Mesodermal cell (in vitro differentiated cells): ENCODE data around the gene ICAM2.
"Not testable (repeated sequence)": the region's sequence is repeated elsewhere in the genome, so short reads cannot be mapped to it uniquely, and the experiment has no call there.

ENCODE experiments used
- H3K27ac ChIP-seq: 2 replicates; pipeline ENCODE4 v1.7.0; 2013; ENCODE audit warnings: mild to moderate bottlenecking, low read depth, low read length, moderate library complexity; ENCODE audit not compliant: severe bottlenecking
- H3K36me3 ChIP-seq: 2 replicates; pipeline ENCODE4 v1.7.1; 2013; ENCODE audit warnings: mild to moderate bottlenecking, low read length, moderate library complexity; ENCODE audit not compliant: control insufficient read depth, insufficient read depth
- H3K4me1 ChIP-seq: one replicate; pipeline ENCODE4 v1.7.1; 2013; ENCODE audit warnings: mild to moderate bottlenecking, low read length; ENCODE audit not compliant: insufficient read depth, control insufficient read depth, poor library complexity, severe bottlenecking
- H3K4me3 ChIP-seq: 2 replicates; pipeline ENCODE4 v1.7.0; 2013; ENCODE audit warnings: low read length, control low read depth, mild to moderate bottlenecking; ENCODE audit not compliant: insufficient read depth, poor library complexity, severe bottlenecking; ENCODE audit errors: extremely low read depth
- H3K9me3 ChIP-seq: 2 replicates; pipeline ENCODE4 v1.7.1; 2013; ENCODE audit warnings: mild to moderate bottlenecking, low read length, moderate library complexity; ENCODE audit not compliant: control insufficient read depth
- WGBS, 2 experiments: methylation state at CpG; one replicate each; pipeline ENCODE4 v1.1.5; 2013; ENCODE audit warnings: missing lambda C conversion rate in 2 of 2; ENCODE audit not compliant: insufficient coverage in 2 of 2; 5-methylcytosine and 5-hydroxymethylcytosine counted together

Gene ICAM2

DNA sequence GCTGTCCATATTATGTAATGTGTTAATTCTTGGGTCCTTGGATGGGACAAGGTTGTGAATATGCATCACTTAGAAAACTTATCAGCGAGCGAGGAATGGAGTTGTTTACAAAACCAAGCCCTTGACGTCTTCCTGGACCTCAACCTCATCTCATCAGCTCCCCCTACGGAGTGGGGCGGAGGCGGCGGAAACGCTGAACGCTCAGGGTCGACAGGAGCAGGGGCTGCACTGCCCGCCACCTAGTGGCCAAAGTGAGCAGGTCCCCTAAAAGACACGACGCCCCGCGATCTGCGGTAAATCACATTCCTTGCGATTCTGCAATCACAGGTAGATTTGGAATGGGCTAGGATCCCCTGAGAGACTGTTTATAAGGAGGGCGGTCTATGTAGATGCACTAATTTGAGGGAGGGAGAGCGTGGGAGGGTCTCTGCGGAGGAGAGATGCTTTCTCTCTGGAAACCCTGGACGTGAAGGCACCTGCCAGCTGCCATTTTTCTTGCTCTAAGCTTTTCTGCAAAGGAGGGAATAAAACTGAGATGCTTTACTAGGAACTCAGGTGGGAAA, 5.4 kb upstream of the ICAM2 start:
- 11 to 12% methylated on average over 18 of the region's 21 CpGs for WGBS, 2 experiments
- Histone ChIP-seq H3K4me1 (no peaks in the 10 kb centered on the region), H3K36me3 (no peaks in the 10 kb centered on the region)

DNA sequence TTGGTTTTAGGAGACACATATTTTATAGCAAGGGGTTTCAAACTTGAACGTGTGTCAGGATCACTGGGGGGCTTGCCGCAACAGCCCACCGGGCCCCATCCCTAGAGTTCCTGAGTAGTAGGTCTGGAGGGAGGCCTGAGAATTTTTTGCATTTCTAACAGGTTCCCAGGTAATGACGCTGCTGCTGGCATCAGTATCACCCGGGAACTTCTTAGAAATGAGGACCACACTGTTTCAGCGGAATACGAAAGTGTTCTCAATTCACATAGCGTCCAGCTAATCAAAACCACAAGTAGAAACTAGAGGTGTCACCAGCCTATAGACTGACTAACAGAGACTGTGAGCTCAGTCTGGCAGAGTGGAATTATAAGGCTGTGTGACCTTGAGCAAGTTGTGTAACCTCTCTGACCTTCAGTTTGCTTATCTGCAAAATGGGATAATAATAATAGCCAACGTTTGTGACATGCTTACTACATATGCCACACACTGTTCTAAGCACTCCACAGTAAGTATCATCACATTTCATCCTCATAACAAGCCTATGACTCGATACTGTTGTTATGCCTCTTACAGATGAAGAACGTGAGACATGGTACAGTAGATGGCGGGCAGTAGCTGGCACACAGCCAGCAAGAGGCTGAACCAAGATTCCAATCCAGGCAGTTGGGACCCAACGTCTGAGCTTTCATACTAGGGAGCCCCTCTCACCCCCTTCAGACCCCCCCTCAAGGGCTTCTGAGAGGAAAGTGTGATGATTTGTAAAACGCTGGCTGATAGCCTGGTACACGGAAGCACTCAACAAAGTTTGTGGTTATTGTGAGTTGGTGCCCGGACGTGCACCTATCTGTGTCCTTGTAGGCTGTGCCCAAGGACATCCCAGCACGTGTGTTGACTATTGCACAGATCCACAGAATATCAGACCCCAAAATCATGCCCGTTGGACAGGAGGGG, 4.6 kb upstream of the ICAM2 start:
- WGBS, 2 experiments = 82 to 93% methylated on average over 9 to 13 of the region's 19 CpGs
- Histone ChIP-seq H3K27ac (peak overlapping the region; percentile 49), H3K4me1 (no peaks in the 10 kb centered on the region), H3K36me3 (no peaks in the 10 kb centered on the region), H3K9me3 (no peaks in the 10 kb centered on the region), H3K4me3 (no peak overlapping the region)

More for the DNA sequence above, 5.4 kb upstream of the ICAM2 start:
- no peaks in the 10 kb centered on the region for H3K9me3 ChIP-seq
- no peak overlapping the region for H3K27ac ChIP-seq
- no peak overlapping the region for H3K4me3 ChIP-seq

DNA sequence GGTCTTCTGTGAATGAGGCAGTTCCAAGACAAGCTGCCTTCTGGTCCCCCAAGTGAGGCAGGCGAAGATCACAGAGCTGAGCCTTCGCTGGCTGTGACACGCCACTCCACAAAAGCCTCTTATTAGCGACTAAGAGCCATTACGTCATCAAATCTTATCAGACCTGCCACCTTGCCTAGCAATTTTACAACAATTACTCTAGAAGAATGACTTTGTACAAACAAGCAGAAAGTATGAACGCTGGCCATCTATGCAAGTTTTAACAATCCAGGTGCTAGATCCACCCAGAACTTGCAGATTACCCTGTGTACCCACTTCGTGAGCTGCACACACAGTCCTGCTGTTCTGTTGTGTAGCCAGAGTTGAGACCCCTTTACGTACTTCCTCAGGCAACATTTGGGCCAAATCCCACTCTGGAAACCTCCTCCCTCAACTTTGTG, 3.8 kb upstream of the ICAM2 start:
- H3K4me1 ChIP-seq = no peaks in the 10 kb centered on the region
- H3K9me3 ChIP-seq = no peaks in the 10 kb centered on the region
- no peaks in the 10 kb centered on the region for H3K36me3 ChIP-seq
- peak overlapping the region; percentile 49 for H3K27ac ChIP-seq
- 88 to 91% methylated on average over 7 to 8 of the region's 8 CpGs for WGBS, 2 experiments
- no peak overlapping the region for H3K4me3 ChIP-seq

DNA sequence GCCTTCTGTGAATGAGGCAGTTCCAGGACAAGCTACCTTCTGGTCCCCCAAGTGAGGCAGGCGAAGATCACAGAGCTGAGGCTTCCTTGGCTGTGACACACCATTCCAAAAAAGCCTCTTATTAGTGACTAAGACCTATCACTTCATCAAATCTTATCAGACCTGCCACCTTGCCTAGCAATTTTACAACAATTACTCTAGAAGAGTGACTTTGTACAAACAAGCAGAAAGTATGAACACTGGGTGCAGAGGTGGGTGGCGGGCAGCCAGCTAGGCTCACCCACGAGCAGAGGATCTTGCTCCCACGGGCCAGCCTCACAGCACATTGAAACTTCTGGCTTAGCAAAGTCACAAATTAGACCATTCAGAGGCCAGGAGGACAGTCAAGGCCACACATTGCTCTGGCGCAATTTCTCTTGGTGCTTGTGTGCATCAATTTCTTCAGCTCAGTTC, 2.2 kb upstream of the ICAM2 start:
- H3K9me3 ChIP-seq = no peaks in the 10 kb centered on the region
- 87 to 88% methylated on average over 4 to 5 of the region's 5 CpGs for WGBS, 2 experiments

DNA sequence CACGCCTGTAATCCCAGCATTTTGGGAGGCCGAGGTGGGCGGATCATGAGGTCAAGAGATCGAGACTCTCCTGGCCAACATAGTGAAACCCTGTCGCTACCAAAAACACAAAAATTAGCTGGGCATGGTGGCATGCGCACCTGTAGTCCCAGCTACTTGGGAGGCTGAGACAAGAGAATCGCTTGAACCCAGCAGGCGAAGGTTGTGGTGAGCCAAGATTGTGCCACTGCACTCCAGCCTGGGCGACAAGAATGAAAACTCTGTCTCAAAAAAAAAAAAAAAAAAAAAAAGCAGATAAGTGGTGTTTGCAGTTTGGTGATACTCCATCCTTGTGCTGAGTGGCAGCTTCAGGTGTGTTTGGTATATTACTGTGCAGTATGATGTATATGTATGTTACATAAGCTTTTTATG, 877 bp downstream of the ICAM2 start:
- H3K4me3 ChIP-seq, H3K4me1 ChIP-seq, H3K27ac ChIP-seq, H3K9me3 ChIP-seq, H3K36me3 ChIP-seq: not testable (repeated sequence)
- WGBS, 2 experiments = 83 to 84% methylated on average over 8 to 9 of the region's 9 CpGs

More for the DNA sequence above, 2.2 kb upstream of the ICAM2 start:
- Histone ChIP-seq H3K4me1 (no peaks in the 10 kb centered on the region), H3K27ac (no peak overlapping the region), H3K4me3 (no peak overlapping the region), H3K36me3 (no peaks in the 10 kb centered on the region)

DNA sequence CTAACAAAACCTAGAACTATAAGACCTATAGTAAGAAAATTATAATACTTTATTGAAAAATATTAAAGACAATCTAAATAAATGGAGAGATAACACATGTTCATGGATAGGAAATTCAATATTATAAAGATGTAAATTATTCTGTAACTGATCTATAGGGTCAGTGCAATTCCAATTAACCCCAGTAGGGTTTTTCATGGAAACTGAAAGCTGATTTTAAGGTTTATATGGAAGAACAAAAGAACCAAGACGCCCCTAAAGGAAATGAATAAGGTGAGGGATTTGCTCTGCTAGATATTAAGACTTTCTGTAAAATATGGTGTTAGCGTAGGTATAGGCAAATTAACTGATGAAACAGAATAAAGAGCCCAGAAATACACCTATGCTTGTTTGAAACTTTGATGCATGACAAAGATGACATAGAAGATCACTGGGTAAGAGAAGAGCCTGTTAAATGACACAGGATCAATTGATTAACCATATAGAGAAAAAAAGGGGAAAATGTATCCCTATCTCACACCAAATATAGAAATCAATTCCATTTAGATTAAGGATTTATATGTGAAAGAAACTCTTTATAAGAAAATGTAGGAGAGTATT, 3.0 kb downstream of the ICAM2 start:
- Histone ChIP-seq H3K27ac (no peak overlapping the region), H3K4me1 (no peaks in the 10 kb centered on the region), H3K4me3 (no peak overlapping the region), H3K9me3 (no peaks in the 10 kb centered on the region), H3K36me3 (no peaks in the 10 kb centered on the region)
- WGBS, 2 experiments = 73 to 85% methylated on average over 2 of the region's 2 CpGs

DNA sequence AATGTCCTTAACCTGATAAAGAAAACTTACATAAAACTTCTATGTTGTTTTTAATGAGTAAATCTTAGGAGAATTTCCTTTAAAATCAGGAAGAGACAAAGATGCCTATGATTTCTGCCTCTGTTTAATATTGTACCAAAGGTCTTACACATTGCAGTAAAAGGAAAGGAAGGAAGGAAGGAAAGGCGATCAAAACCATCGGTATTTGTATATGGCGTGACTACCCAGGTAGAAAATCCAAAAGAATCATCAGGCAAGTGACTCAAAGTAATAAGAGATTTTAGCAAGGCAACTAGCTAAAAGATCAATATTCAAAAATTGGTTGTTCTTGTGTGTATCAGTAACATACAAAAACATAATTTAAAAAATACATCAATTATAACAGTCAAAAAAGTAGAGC, 3.5 kb downstream of the ICAM2 start:
- no peak overlapping the region for H3K4me3 ChIP-seq
- no peaks in the 10 kb centered on the region for H3K36me3 ChIP-seq
- H3K4me1 ChIP-seq = no peaks in the 10 kb centered on the region
- 97 to 100% methylated on average over 3 of the region's 3 CpGs for WGBS, 2 experiments
- H3K27ac ChIP-seq = no peak overlapping the region
- H3K9me3 ChIP-seq = no peaks in the 10 kb centered on the region

DNA sequence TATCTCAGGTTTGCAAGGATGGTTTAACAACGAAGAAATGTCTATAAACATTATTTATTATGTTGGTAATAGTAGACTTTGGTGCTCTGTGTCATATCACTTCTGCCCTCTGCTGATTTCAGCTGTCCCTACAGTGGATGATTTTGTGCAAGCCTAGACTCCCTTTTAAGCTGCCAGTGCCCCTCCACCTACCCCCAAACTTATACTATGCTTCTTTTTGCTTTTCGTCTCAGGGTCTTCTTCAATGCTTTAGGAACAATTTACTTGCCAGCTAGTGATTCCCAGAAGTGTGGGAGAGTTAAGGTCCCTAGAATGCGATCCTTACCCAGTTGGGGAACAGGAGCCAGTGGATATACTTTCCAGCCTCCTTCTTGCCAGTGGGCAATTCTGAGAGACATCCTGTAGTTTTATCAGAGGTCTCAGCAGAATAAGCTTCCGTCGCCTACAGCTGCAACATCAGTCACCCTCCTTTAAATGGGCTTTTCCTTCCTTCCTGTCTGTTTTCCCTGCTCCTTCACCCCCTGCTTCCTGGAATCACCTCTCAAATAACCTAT, 4.1 kb downstream of the ICAM2 start:
- WGBS, 2 experiments = 78% methylated on average over 2 to 4 of the region's 5 CpGs
- H3K9me3 ChIP-seq = no peaks in the 10 kb centered on the region
- no peaks in the 10 kb centered on the region for H3K4me1 ChIP-seq
- H3K36me3 ChIP-seq = no peaks in the 10 kb centered on the region
- peak overlapping the region; percentile 36 for H3K27ac ChIP-seq
- H3K4me3 ChIP-seq = no peak overlapping the region

DNA sequence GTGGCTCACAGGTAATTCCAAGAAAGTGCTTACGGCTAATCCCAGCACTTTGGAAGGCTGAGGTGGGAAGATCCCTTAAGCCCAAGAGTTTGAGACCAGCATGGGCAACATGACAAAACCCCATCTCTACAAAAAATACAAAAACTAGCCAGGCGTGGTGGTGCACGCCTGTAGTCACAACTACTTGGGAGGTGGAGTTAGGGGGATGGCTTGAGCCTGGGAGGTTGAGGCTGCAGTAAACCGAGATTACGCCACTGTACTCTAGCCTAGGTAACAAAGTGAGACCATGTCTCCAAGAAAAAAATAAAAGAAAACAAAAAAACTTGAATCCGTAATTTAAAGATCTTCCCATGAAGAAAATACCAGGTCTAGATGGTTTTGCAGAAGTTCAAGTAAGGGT, 5.0 kb downstream of the ICAM2 start:
- WGBS, 2 experiments = 100% methylated on average over 2 to 3 of the region's 6 CpGs
- Histone ChIP-seq H3K9me3 (no peaks in the 10 kb centered on the region), H3K27ac (no peak overlapping the region)

DNA sequence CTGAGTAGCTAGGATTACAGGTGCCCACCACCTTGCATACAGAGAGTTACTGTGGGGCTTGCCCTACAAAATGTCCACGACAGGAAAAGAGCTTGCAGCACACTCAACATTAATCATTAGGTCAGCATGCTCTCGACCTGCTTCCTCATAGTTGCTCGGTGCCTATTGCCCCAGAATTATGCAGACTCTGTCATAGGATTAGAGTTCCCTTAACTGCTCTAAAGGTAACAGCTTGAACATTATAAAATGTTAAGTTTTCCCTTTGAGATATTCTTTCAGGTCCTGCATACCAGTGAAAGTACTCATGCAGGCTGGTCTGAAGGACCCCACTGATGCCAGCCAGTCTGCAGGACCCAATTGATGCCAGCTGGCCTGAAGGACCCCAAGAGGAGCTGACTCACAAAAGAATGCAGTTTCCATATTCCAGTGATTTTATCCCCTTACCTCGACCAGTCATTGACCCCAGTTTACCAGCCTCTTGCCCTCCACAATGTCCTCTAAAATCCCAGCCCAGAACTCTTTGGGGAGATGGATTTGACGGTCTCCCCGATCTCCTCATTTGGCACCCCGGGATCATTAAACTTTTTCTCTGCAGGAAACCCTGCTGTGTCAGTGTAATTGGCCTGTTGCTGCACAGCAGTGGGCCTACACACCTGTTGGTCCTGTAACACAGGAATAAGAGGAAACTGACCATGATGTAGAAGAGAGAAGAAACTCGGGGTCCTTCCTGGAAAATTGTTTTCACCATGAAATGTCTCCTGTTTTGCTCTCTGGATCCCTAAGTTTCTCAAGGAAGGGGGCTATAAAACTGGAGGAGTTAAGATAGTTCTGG, 10.6 kb downstream of the ICAM2 start:
- Histone ChIP-seq H3K4me1 (peaks cover 12% of the 10 kb centered on the region), H3K27ac (no peak overlapping the region), H3K9me3 (peaks cover 6% of the 10 kb centered on the region), H3K36me3 (no peaks in the 10 kb centered on the region), H3K4me3 (no peak overlapping the region)
- 69 to 82% methylated on average over 7 to 8 of the region's 8 CpGs for WGBS, 2 experiments

More for the DNA sequence above, 5.0 kb downstream of the ICAM2 start:
- H3K4me3 ChIP-seq = no peak overlapping the region
- H3K4me1 ChIP-seq = no peaks in the 10 kb centered on the region
- H3K36me3 ChIP-seq = no peaks in the 10 kb centered on the region
